ENCODE measurements around the gene CDH23. TPM values are rescaled to one million over a fixed set of nuclear protein-coding genes. Genes with fewer than 3 reads are reported as not detected.

Gene CDH23
- total RNA-seq, 1 donor from 2014 or later = 4.5 TPM

DNA sequence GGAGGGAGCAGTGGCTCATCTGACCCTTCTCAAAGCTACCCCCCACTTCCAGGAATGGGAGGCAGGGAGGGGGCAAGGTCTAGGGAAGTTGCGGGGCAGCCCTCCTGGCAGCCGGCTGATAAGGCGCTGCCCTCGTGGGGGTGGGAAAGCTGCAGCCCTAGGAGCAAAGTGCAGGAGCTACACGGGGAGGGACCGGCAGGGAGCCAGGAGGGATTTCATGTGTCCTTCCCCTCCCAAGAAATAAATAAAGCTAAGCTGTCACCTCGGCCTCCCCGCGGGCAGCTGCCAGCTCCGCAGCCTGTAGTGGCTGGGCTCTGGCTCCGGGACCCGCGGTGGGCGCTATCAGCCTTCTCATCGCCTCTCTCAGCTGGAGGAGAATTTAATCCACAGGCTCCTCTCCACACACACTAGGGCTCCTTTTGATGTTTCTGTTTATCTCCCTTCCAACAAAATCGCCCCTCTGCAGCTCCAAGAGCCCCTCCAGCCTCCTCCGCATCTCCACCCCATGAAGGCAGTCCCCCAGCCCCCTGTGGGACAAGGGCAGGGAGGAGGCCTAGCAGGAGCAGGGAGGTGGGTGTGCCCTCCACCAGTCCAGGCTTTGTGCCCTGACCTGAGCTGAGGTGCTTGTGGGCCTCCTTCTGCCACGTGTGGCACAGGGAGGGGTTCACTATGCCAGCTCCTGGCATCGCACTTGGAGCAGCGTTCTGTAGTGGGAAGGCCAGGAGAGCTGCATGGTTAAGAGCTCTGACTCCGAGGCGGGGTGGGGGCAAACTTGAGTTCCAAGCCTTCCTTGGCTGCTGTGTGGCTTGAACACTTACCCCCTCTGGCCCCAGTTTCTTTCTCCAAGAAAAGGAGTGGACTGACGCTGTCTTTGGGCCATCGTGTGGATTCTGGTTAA lies 242.4 kb downstream of the CDH23 start:
- Histone ChIP-seq H3K27me3 (ENCODE audit: low read depth) (peaks cover 8% of the 10 kb centered on the region), H3K4me3 (no peak overlapping the region), H3K9me3 (replicated peaks) (no peaks in the 10 kb centered on the region), H3K36me3 (no peaks in the 10 kb centered on the region), H3K4me1 (peaks cover 20% of the 10 kb centered on the region), H3K27ac (replicated peaks) (no peak overlapping the region)
- intact Hi-C loops (cut with micrococcal nuclease) = no loop called here
- TF ChIP-seq, protein P1, sequence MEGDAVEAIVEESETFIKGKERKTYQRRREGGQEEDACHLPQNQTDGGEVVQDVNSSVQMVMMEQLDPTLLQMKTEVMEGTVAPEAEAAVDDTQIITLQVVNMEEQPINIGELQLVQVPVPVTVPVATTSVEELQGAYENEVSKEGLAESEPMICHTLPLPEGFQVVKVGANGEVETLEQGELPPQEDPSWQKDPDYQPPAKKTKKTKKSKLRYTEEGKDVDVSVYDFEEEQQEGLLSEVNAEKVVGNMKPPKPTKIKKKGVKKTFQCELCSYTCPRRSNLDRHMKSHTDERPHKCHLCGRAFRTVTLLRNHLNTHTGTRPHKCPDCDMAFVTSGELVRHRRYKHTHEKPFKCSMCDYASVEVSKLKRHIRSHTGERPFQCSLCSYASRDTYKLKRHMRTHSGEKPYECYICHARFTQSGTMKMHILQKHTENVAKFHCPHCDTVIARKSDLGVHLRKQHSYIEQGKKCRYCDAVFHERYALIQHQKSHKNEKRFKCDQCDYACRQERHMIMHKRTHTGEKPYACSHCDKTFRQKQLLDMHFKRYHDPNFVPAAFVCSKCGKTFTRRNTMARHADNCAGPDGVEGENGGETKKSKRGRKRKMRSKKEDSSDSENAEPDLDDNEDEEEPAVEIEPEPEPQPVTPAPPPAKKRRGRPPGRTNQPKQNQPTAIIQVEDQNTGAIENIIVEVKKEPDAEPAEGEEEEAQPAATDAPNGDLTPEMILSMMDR (IDR thresholded peaks at IDR 0.05; ENCODE audit: borderline replicate concordance) = no peak
- no peak for DNase-seq

DNA sequence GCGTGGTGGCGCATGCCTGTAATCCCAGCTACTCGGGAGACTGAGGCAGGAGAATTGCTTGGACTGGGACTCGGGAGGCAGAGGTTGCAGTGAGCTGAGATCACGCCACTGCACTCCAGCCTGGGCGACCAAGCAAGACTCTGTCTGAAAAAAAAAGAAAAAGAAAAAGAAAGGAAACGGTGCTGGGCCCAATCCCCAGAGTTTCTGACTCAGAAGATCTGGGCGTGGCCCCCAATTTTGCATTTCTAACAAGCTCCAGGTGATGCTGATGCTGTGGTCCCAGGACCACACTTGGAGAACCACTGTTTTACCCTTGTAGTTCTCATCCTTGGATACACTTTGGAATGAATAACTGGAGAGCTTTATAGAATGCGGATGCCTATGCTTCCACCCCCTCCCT lies 243.9 kb downstream of the CDH23 start:
- intact Hi-C loops (cut with micrococcal nuclease) = no loop called here
- no peak for DNase-seq

DNA sequence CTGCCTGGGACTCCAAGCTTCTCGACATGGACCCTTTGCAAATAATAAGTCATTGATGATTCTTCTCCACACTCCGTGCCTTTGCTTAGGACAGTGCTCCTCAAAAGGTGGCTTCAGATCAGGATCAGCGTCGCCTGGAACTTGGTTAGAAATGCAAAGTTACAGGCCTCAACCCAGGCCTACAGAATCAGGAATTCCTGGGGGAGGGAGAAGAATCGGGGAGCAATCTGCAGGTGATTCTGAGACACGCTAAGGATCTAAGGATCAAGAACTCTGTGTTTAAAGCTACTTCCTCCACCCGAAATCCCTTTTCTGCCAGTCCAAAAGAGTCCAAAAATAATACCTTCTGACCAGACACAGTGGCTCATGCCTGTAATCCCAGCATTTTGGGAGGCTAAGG lies 244.7 kb downstream of the CDH23 start:
- Histone ChIP-seq H3K4me1 (peaks cover 7% of the 10 kb centered on the region), H3K27me3 (ENCODE audit: low read depth) (peaks cover 13% of the 10 kb centered on the region), H3K4me3 (no peak overlapping the region), H3K36me3 (no peaks in the 10 kb centered on the region), H3K27ac (replicated peaks) (no peak overlapping the region), H3K9me3 (replicated peaks) (no peaks in the 10 kb centered on the region)
- DNase-seq = no peak
- TF ChIP-seq, protein P1 (IDR thresholded peaks at IDR 0.05; ENCODE audit: borderline replicate concordance) = no peak
- intact Hi-C loops (cut with micrococcal nuclease) = no loop called here

More for the DNA sequence above, 243.9 kb downstream of the CDH23 start:
- no peak overlapping the region for H3K27ac ChIP-seq (replicated peaks)
- H3K27me3 ChIP-seq (ENCODE audit: low read depth) = peaks cover 13% of the 10 kb centered on the region
- TF ChIP-seq, protein P1 (IDR thresholded peaks at IDR 0.05; ENCODE audit: borderline replicate concordance) = no peak
- no peaks in the 10 kb centered on the region for H3K9me3 ChIP-seq (replicated peaks)
- H3K4me3 ChIP-seq = no peak overlapping the region
- H3K36me3 ChIP-seq = no peaks in the 10 kb centered on the region
- peaks cover 7% of the 10 kb centered on the region for H3K4me1 ChIP-seq

DNA sequence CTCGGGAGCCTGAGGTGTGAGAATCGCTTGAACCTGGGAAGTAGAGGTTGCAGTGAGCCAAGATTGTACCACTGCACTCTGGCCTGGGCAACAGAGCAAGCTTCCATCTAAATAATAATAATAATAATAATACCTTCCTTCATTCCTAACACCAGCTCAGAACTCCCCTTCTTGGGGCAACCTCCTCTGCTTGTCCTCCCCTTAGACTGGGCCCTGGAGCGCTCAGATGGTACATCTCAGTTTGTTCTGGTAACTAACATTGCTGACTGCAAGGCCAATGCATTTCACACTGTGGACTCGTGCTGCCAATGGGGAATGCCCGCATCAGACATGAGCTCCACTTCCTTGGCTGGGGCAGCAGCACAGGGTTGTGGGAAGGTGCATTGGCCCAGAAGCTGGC lies 245.3 kb downstream of the CDH23 start:
- H3K27ac ChIP-seq (replicated peaks) = no peak overlapping the region
- DNase-seq = no peak
- H3K4me3 ChIP-seq = no peak overlapping the region
- intact Hi-C loops (cut with micrococcal nuclease) = no loop called here
- H3K9me3 ChIP-seq (replicated peaks) = no peaks in the 10 kb centered on the region
- TF ChIP-seq, protein P1 (IDR thresholded peaks at IDR 0.05; ENCODE audit: borderline replicate concordance) = no peak
- H3K36me3 ChIP-seq = no peaks in the 10 kb centered on the region
- peaks cover 7% of the 10 kb centered on the region for H3K4me1 ChIP-seq
- H3K27me3 ChIP-seq (ENCODE audit: low read depth) = peaks cover 13% of the 10 kb centered on the region

DNA sequence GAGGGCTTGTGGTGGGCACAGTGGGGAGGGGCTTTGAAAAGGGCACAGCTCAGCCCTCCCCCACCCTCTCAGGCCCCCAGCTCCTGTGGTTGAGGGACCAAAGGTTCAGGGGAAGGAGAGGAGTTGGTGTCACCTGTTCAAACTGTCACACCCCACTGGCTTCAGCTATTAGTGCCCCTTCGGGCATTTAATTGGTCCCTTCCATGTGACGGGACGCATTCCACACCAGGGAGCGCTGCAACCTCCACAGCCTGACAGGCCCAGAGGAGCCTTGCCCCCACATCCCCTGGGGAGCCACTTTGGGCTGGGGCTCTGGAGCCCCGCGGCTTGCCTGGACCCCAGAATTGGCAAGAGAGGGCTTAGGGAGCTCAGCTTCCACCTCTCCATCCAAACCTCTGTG lies 247.2 kb downstream of the CDH23 start:
- Histone ChIP-seq H3K9me3 (replicated peaks) (no peaks in the 10 kb centered on the region), H3K36me3 (no peaks in the 10 kb centered on the region), H3K4me3 (no peak overlapping the region), H3K27me3 (ENCODE audit: low read depth) (peaks cover 13% of the 10 kb centered on the region), H3K27ac (replicated peaks) (no peak overlapping the region), H3K4me1 (peaks cover 9% of the 10 kb centered on the region)
- TF ChIP-seq, protein P1 (IDR thresholded peaks at IDR 0.05; ENCODE audit: borderline replicate concordance) = no peak
- intact Hi-C loops (cut with micrococcal nuclease) = no loop called here
- DNase-seq = no peak
